Parathyroid adenoma (tissue), 2 donors: Measurements from ENCODE around the gene NEIL1.
"Not testable (repeated sequence)": the region's sequence is repeated elsewhere in the genome, so short reads cannot be mapped to it uniquely, and the experiment has no call there.

ENCODE experiments used
- H2AFZ ChIP-seq: fragments of 300-600 bp; sonication (generic); one replicate; pipeline ENCODE4 v1.7.0; 2017; ENCODE audit warnings: antibody characterized with exemption, mild to moderate bottlenecking
- H3K27ac ChIP-seq: fragments of 300-600 bp; sonication (generic); one replicate; pipeline ENCODE4 v1.7.0; 2017
- H3K27me3 ChIP-seq: fragments of 300-600 bp; sonication (generic); one replicate; pipeline ENCODE4 v1.7.0; 2017; ENCODE audit warnings: low read length; ENCODE audit not compliant: control insufficient read depth, insufficient read depth
- H3K36me3 ChIP-seq: fragments of 300-600 bp; sonication (generic); one replicate; pipeline ENCODE4 v1.7.0; 2017; ENCODE audit warnings: low read length; ENCODE audit not compliant: control insufficient read depth, insufficient read depth
- H3K4me1 ChIP-seq: fragments of 300-600 bp; sonication (generic); one replicate; pipeline ENCODE4 v1.7.0; 2017; ENCODE audit warnings: control low read depth
- H3K4me2 ChIP-seq: fragments of 300-600 bp; sonication (generic); one replicate; pipeline ENCODE4 v1.7.0; 2017; ENCODE audit warnings: low read length
- H3K4me3 ChIP-seq: fragments of 300-600 bp; sonication (generic); one replicate; pipeline ENCODE4 v1.7.0; 2017; ENCODE audit warnings: low read depth, low read length
- H3K79me2 ChIP-seq: fragments of 300-600 bp; sonication (generic); one replicate; pipeline ENCODE4 v1.7.0; 2017; ENCODE audit warnings: control low read depth
- H3K9ac ChIP-seq: fragments of 300-600 bp; sonication (generic); one replicate; pipeline ENCODE4 v1.7.0; 2017; ENCODE audit warnings: mild to moderate bottlenecking
- H3K9me3 ChIP-seq: fragments of 300-600 bp; sonication (generic); one replicate; pipeline ENCODE4 v1.7.0; 2017; ENCODE audit warnings: low read length; ENCODE audit not compliant: control insufficient read depth
- CTCF ChIP-seq: fragments of 300-600 bp; sonication (generic); IDR thresholded peaks from one replicate; pipeline ENCODE4 v1.7.0; 2017; ENCODE audit warnings: antibody characterized with exemption, mild to moderate bottlenecking
- donor health status: primary hyperparathyroidism.

The NEIL1 gene

GRCh38 chr15:75342221-75342620, 4.6 kb upstream of the NEIL1 start:
- Histone ChIP-seq H3K4me2 (no peak overlapping the region), H3K9me3 (no peaks in the 10 kb centered on the region), H3K36me3 (no peaks in the 10 kb centered on the region), H3K4me3 (no peak overlapping the region), H3K27me3 (no peaks in the 10 kb centered on the region), H3K27ac (no peak overlapping the region), H2AFZ (no peak overlapping the region), H3K79me2 (no peaks in the 10 kb centered on the region), H3K4me1 (no peaks in the 10 kb centered on the region), H3K9ac (no peak overlapping the region)
- no peak for TF ChIP-seq CTCF

GRCh38 chr15:75343953-75344352, 2.9 kb upstream of the NEIL1 start:
- not testable (repeated sequence) for H3K27ac ChIP-seq, H3K36me3 ChIP-seq, H3K9me3 ChIP-seq, H3K4me1 ChIP-seq, H2AFZ ChIP-seq, H3K4me3 ChIP-seq, H3K4me2 ChIP-seq, H3K9ac ChIP-seq, H3K79me2 ChIP-seq, H3K27me3 ChIP-seq

- H3K27me3 ChIP-seq: no peaks in the 10 kb centered on the region
- peak overlapping the region; percentile 91 for H2AFZ ChIP-seq
- H3K79me2 ChIP-seq: no peaks in the 10 kb centered on the region
- no peaks in the 10 kb centered on the region for H3K4me1 ChIP-seq
- peak overlapping the region; percentile 28 for H3K9ac ChIP-seq
- H3K27ac ChIP-seq: peak overlapping the region; percentile 53
- no peaks in the 10 kb centered on the region for H3K36me3 ChIP-seq
- H3K4me2 ChIP-seq: peak overlapping the region; percentile 99
- TF ChIP-seq CTCF: no peak
- no peaks in the 10 kb centered on the region for H3K9me3 ChIP-seq
- H3K4me3 ChIP-seq: peak overlapping the region; percentile 81
Observed at GRCh38 chr15:75347222-75348033, 589 bp downstream of the NEIL1 start.

- peak overlapping the region; percentile 53 for H3K27ac ChIP-seq
Observed at GRCh38 chr15:75348034-75348561, 1.3 kb downstream of the NEIL1 start.

More at GRCh38 chr15:75348034-75348561, 1.3 kb downstream of the NEIL1 start:
- no peaks in the 10 kb centered on the region for H3K4me1 ChIP-seq
- peak overlapping the region; percentile 91 for H2AFZ ChIP-seq
- no peak for TF ChIP-seq CTCF
- no peaks in the 10 kb centered on the region for H3K36me3 ChIP-seq
- H3K9me3 ChIP-seq: no peaks in the 10 kb centered on the region
- H3K4me3 ChIP-seq: peak overlapping the region; percentile 81
- H3K27me3 ChIP-seq: no peaks in the 10 kb centered on the region
- H3K79me2 ChIP-seq: no peaks in the 10 kb centered on the region
- H3K4me2 ChIP-seq: peak overlapping the region; percentile 99
- H3K9ac ChIP-seq: peak overlapping the region; percentile 28
